ENCODE results near the gene MPZL2. TPM values are rescaled to one million over a fixed set of nuclear protein-coding genes. Genes with fewer than 3 reads are reported as not detected.

The MPZL2 gene
- total RNA-seq, 1 experiment from 2014 or later: 0.26 TPM

DNA sequence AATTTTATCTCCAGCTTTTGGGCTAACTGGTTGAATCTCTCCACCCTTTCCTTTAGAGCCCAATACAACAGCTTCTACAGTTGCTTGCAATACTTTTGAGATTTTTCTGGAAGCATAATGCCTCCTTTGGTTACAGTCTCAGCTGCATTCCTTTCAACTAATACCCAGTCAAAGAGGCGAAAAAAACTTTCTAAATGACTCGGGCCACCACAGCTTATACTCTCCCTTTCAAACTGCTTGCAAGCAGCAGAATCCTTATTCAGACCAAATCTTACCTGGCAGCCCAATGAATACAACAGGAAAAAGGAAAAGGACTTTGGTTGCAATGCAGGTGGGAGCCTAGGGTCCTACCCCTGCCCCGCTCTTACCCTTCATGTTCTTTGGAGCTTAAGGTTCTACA lies 55.1 kb downstream of the MPZL2 start:
- no peak overlapping the region for H3T11ph ChIP-seq (ENCODE audit: low read length)
- no peak overlapping the region for H4K8ac ChIP-seq (replicated peaks; ENCODE audit: insufficient read length, low read depth, low read length)
- H3K23me2 ChIP-seq (ENCODE audit: insufficient read length, low read depth, low read length, poor library complexity, severe bottlenecking): no peaks in the 10 kb centered on the region
- H3K18ac ChIP-seq (ENCODE audit: insufficient read length, low read depth, low read length): no peak overlapping the region
- H3K56ac ChIP-seq (ENCODE audit: insufficient read length, low read depth, low read length): no peak overlapping the region
- H3K27ac Mint-ChIP-seq: no peak overlapping the region
- H2BK5ac ChIP-seq (ENCODE audit: insufficient read length, low read length): no peak overlapping the region
- H3K79me2 ChIP-seq (ENCODE audit: insufficient read depth, low read length): no peaks in the 10 kb centered on the region
- no peak overlapping the region for H2BK20ac ChIP-seq (ENCODE audit: low read depth, low read length, poor library complexity, severe bottlenecking)
- H2BK12ac ChIP-seq (ENCODE audit: insufficient read length, low read depth, low read length): no peak overlapping the region
- no peak for DNase-seq
- H3K4me2 ChIP-seq (ENCODE audit: insufficient read depth, insufficient read length, low read length): no peak overlapping the region
- H3K27me3 Mint-ChIP-seq (ENCODE audit: low read depth): peaks cover 4% of the 10 kb centered on the region
- no peaks in the 10 kb centered on the region for H3K27me3 ChIP-seq (ENCODE audit: insufficient read depth, low read length)
- H4K5ac ChIP-seq (ENCODE audit: insufficient read length, low read depth, low read length): no peak overlapping the region
- no peaks in the 10 kb centered on the region for H4K20me1 ChIP-seq (ENCODE audit: control insufficient read depth, insufficient read depth, insufficient read length)
- no peak overlapping the region for H2AFZ ChIP-seq (ENCODE audit: low read length)
- H3K14ac ChIP-seq (ENCODE audit: insufficient read depth, low read length): no peak overlapping the region
- no peak overlapping the region for H2BK15ac ChIP-seq (ENCODE audit: low read depth, low read length)
- no peak overlapping the region for H2BK120ac ChIP-seq (ENCODE audit: low read depth, low read length, poor library complexity, severe bottlenecking)
- H3K4me1 Mint-ChIP-seq: peaks cover 49 to 53% of the 10 kb centered on the region in 2 experiments
- no peaks in the 10 kb centered on the region for H3K9me3 ChIP-seq (ENCODE audit: control insufficient read depth, low read depth, low read length)
- no CpG with 5 or more reads among the region's 3 CpGs for WGBS (ENCODE audit: extremely low coverage, insufficient read length, low lambda C conversion rate)
- H3K4me1 ChIP-seq (ENCODE audit: insufficient read depth, low read length): peaks cover 27% of the 10 kb centered on the region
- no peak overlapping the region for H3K27ac ChIP-seq (ENCODE audit: insufficient read length, low read depth, low read length)
- no peak overlapping the region for H4K91ac ChIP-seq (ENCODE audit: insufficient read length, low read depth, low read length)
- no peak overlapping the region for H3K4me3 Mint-ChIP-seq
- H3K9me3 Mint-ChIP-seq: no peaks in the 10 kb centered on the region; a peak in 2 of 5 replicates
- TF ChIP-seq, protein P1, sequence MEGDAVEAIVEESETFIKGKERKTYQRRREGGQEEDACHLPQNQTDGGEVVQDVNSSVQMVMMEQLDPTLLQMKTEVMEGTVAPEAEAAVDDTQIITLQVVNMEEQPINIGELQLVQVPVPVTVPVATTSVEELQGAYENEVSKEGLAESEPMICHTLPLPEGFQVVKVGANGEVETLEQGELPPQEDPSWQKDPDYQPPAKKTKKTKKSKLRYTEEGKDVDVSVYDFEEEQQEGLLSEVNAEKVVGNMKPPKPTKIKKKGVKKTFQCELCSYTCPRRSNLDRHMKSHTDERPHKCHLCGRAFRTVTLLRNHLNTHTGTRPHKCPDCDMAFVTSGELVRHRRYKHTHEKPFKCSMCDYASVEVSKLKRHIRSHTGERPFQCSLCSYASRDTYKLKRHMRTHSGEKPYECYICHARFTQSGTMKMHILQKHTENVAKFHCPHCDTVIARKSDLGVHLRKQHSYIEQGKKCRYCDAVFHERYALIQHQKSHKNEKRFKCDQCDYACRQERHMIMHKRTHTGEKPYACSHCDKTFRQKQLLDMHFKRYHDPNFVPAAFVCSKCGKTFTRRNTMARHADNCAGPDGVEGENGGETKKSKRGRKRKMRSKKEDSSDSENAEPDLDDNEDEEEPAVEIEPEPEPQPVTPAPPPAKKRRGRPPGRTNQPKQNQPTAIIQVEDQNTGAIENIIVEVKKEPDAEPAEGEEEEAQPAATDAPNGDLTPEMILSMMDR (conservative IDR thresholded peaks at IDR 0.05): no peak
- no peak overlapping the region for H3K9ac ChIP-seq (ENCODE audit: extremely low read depth, insufficient read length, low read length)
- no peaks in the 10 kb centered on the region for H3K79me1 ChIP-seq (ENCODE audit: insufficient read depth, low read depth, low read length, poor library complexity, severe bottlenecking)
- H2AK5ac ChIP-seq (ENCODE audit: insufficient read length, low read length): no peak overlapping the region
- H3K23ac ChIP-seq (ENCODE audit: insufficient read length, low read depth, low read length): no peak overlapping the region
- H3K4ac ChIP-seq (ENCODE audit: low read depth, low read length): no peak overlapping the region
- 0 out of 7 replicates have a peak, but pooled peaks cover 0 to 7% (median 0%) of the 10 kb centered on the region in 3 experiments for H3K36me3 Mint-ChIP-seq (ENCODE audit: insufficient read depth in 1 of 3, low read depth in 3 of 3)

Measured in H9 (cell line).